HCT116 (cell line): Measurements from ENCODE around the gene GBF1.

Experiments
- EGR1 ChIP-seq: IDR thresholded peaks from 2 replicates; pipeline ENCODE4 v1.6.1; 2012; ENCODE audit warnings: low read depth
- JUND ChIP-seq: IDR thresholded peaks from 2 replicates; pipeline ENCODE4 v1.6.1; 2012
- POLR2A ChIP-seq: IDR thresholded peaks from 2 replicates; pipeline ENCODE4 v1.7.0; 2011; ENCODE audit warnings: borderline replicate concordance; ENCODE audit not compliant: insufficient read depth, insufficient read length; ENCODE audit errors: extremely low read depth
- RAD21 ChIP-seq: IDR thresholded peaks from 2 replicates; pipeline ENCODE4 v1.6.1; 2012; ENCODE audit warnings: low read depth, mild to moderate bottlenecking
- SIN3A ChIP-seq: IDR thresholded peaks from 2 replicates; pipeline ENCODE4 v1.6.1; 2012; ENCODE audit warnings: low read depth
- YY1 ChIP-seq: IDR thresholded peaks from 2 replicates; pipeline ENCODE4 v1.6.1; 2011; ENCODE audit warnings: low read length, low read depth, moderate library complexity, mild to moderate bottlenecking; ENCODE audit not compliant: insufficient replicate concordance; ENCODE audit errors: extremely low read depth
- ZNF274 ChIP-seq: fragments of 200-500 bp; sonication (Bioruptor generic); IDR thresholded peaks from 2 replicates; pipeline ENCODE4 v1.6.1; 2014; ENCODE audit warnings: mild to moderate bottlenecking, low read depth, low read length, inconsistent platforms
- TF ChIP-seq, protein P1 (sequence below), 3 experiments: fragments of 200-600 bp in 1 of 3; sonication (generic) in 1 of 3; IDR thresholded peaks in 2 of 3; conservative IDR thresholded peaks in 1 of 3; 2 replicates each; pipeline ENCODE4 v1.5.1; 2012 to 2017; ENCODE audit warnings: low read depth in 2 of 3, low read length in 2 of 3, antibody characterized with exemption in 1 of 3, borderline replicate concordance in 1 of 3, control low read depth in 1 of 3, mild to moderate bottlenecking in 1 of 3, mixed read lengths in 1 of 3, mixed run types in 1 of 3, moderate library complexity in 1 of 3; ENCODE audit not compliant: insufficient read depth in 1 of 3
- TF ChIP-seq, protein P2 (sequence below): IDR thresholded peaks from 2 replicates; pipeline ENCODE4 v1.6.1; 2012
- TF ChIP-seq, protein P3 (sequence below): IDR thresholded peaks from 2 replicates; pipeline ENCODE4 v1.6.1; 2012; ENCODE audit warnings: low read depth
- TF ChIP-seq, protein P4 (sequence below): IDR thresholded peaks from 2 replicates; pipeline ENCODE4 v1.6.1; 2011; ENCODE audit warnings: mild to moderate bottlenecking, low read length, moderate library complexity; ENCODE audit not compliant: insufficient replicate concordance; ENCODE audit errors: extremely low read depth
- TF ChIP-seq, protein P5 (sequence below): IDR thresholded peaks from 2 replicates; pipeline ENCODE4 v1.6.1; 2012

DNA sequence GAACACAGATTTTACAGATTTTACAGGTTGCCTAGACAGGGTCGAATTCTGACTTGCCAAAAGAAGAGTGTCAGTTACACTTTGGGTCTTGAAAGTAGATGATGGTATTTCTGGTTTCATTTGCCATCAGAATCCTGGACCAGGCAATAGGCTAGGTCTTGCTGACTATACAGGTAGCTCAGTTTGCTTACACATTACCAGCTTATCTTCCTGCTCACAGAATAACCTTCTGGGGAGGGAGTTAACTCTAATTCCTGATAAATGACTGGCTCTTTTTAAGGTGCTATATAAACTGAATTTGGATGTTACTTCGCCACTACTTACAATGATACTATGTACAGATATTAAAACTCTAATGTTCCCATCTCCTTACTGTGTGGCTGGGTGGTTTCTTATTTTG lies 39.8 kb downstream of the GBF1 start:
- TF ChIP-seq, protein P1, sequence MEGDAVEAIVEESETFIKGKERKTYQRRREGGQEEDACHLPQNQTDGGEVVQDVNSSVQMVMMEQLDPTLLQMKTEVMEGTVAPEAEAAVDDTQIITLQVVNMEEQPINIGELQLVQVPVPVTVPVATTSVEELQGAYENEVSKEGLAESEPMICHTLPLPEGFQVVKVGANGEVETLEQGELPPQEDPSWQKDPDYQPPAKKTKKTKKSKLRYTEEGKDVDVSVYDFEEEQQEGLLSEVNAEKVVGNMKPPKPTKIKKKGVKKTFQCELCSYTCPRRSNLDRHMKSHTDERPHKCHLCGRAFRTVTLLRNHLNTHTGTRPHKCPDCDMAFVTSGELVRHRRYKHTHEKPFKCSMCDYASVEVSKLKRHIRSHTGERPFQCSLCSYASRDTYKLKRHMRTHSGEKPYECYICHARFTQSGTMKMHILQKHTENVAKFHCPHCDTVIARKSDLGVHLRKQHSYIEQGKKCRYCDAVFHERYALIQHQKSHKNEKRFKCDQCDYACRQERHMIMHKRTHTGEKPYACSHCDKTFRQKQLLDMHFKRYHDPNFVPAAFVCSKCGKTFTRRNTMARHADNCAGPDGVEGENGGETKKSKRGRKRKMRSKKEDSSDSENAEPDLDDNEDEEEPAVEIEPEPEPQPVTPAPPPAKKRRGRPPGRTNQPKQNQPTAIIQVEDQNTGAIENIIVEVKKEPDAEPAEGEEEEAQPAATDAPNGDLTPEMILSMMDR (IDR thresholded peaks at IDR 0.05 in 2 of 3, conservative IDR thresholded peaks at IDR 0.05 in 1 of 3; ENCODE audit: borderline replicate concordance in 1 of 3, insufficient read depth in 1 of 3, low read depth in 2 of 3, low read length in 2 of 3), result no peak
- TF ChIP-seq, protein P2, sequence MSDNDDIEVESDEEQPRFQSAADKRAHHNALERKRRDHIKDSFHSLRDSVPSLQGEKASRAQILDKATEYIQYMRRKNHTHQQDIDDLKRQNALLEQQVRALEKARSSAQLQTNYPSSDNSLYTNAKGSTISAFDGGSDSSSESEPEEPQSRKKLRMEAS, result no peak
- TF ChIP-seq EGR1 (no peak), SIN3A (no peak), POLR2A (no peak), ZNF274 (no peak), YY1 (no peak), RAD21 (no peak), JUND (no peak)
- TF ChIP-seq, protein P3, sequence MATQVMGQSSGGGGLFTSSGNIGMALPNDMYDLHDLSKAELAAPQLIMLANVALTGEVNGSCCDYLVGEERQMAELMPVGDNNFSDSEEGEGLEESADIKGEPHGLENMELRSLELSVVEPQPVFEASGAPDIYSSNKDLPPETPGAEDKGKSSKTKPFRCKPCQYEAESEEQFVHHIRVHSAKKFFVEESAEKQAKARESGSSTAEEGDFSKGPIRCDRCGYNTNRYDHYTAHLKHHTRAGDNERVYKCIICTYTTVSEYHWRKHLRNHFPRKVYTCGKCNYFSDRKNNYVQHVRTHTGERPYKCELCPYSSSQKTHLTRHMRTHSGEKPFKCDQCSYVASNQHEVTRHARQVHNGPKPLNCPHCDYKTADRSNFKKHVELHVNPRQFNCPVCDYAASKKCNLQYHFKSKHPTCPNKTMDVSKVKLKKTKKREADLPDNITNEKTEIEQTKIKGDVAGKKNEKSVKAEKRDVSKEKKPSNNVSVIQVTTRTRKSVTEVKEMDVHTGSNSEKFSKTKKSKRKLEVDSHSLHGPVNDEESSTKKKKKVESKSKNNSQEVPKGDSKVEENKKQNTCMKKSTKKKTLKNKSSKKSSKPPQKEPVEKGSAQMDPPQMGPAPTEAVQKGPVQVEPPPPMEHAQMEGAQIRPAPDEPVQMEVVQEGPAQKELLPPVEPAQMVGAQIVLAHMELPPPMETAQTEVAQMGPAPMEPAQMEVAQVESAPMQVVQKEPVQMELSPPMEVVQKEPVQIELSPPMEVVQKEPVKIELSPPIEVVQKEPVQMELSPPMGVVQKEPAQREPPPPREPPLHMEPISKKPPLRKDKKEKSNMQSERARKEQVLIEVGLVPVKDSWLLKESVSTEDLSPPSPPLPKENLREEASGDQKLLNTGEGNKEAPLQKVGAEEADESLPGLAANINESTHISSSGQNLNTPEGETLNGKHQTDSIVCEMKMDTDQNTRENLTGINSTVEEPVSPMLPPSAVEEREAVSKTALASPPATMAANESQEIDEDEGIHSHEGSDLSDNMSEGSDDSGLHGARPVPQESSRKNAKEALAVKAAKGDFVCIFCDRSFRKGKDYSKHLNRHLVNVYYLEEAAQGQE, result no peak
- TF ChIP-seq, protein P4, sequence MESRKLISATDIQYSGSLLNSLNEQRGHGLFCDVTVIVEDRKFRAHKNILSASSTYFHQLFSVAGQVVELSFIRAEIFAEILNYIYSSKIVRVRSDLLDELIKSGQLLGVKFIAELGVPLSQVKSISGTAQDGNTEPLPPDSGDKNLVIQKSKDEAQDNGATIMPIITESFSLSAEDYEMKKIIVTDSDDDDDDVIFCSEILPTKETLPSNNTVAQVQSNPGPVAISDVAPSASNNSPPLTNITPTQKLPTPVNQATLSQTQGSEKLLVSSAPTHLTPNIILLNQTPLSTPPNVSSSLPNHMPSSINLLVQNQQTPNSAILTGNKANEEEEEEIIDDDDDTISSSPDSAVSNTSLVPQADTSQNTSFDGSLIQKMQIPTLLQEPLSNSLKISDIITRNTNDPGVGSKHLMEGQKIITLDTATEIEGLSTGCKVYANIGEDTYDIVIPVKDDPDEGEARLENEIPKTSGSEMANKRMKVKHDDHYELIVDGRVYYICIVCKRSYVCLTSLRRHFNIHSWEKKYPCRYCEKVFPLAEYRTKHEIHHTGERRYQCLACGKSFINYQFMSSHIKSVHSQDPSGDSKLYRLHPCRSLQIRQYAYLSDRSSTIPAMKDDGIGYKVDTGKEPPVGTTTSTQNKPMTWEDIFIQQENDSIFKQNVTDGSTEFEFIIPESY, result no peak
- TF ChIP-seq, protein P5, sequence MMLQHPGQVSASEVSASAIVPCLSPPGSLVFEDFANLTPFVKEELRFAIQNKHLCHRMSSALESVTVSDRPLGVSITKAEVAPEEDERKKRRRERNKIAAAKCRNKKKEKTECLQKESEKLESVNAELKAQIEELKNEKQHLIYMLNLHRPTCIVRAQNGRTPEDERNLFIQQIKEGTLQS, result no peak
